K562 (cell line): Measurements from ENCODE around the gene EFR3B. TPM values are rescaled to one million over a fixed set of nuclear protein-coding genes. Genes with fewer than 3 reads are reported as not detected.
A peak's percentile ranks its signal among the peaks of the same experiment; 100 is the strongest.

Experiments
- CBX3 ChIP-seq, 2 experiments: IDR thresholded peaks; 1 replicate in 1 of 2; 2 replicates in 1 of 2; pipeline ENCODE4 v1.6.1; 2012; ENCODE audit warnings: inconsistent platforms in 2 of 2, low read length in 2 of 2, borderline replicate concordance in 1 of 2, control low read depth in 1 of 2
- CC2D1A ChIP-seq: fragments of 450-650 bp; IDR thresholded peaks from 2 replicates; pipeline ENCODE4 v1.6.1; 2017; ENCODE audit warnings: mild to moderate bottlenecking
- CHD1 ChIP-seq: fragments of 200-600 bp; sonication (generic); IDR thresholded peaks from one replicate; pipeline ENCODE4 v1.6.1; 2012; ENCODE audit warnings: mild to moderate bottlenecking, moderate library complexity, low read length, inconsistent platforms
- COPS2 ChIP-seq: fragments of 450-650 bp; conservative IDR thresholded peaks from 2 replicates; pipeline ENCODE4 v1.6.1; 2016; ENCODE audit warnings: mild to moderate bottlenecking, moderate library complexity
- FOSL1 ChIP-seq: fragments of 200-800 bp; sonication (Bioruptor generic); conservative IDR thresholded peaks from 2 replicates; pipeline ENCODE4 v1.6.1; 2016; ENCODE audit warnings: missing genetic modification characterization, missing compliant biosample characterization
- GATA2 ChIP-seq: sonication (generic); formaldehyde crosslinking; IDR thresholded peaks from 2 replicates; pipeline ENCODE4 v1.4.0; 2020; ENCODE audit warnings: mild to moderate bottlenecking, missing genetic modification reagents
- JUND ChIP-seq, 2 experiments: IDR thresholded peaks; 2 replicates in 1 of 2; 3 replicates in 1 of 2; pipeline ENCODE4 v1.6.1; 2011; ENCODE audit warnings: borderline replicate concordance in 2 of 2, low read depth in 2 of 2, low read length in 2 of 2, improper control_type of control experiment in 1 of 2, missing biosample characterization in 1 of 2, missing genetic modification characterization in 1 of 2, missing genetic modification reagents in 1 of 2
- NFIX ChIP-seq: fragments of 250-450 bp; sonication (Bioruptor Pico); IDR thresholded peaks from 2 replicates; pipeline ENCODE4 v1.4.0; 2020; ENCODE audit warnings: low read depth, mild to moderate bottlenecking, moderate library complexity
- NR3C1 ChIP-seq: sonication (generic); formaldehyde crosslinking; IDR thresholded peaks from 2 replicates; pipeline ENCODE4 v1.8.1; 2022; ENCODE audit warnings: missing genetic modification reagents
- PBX2 ChIP-seq, 2 experiments: IDR thresholded peaks in 1 of 2; conservative IDR thresholded peaks in 1 of 2; 2 replicates each; pipeline ENCODE4 v1.6.1; 2016; ENCODE audit warnings: low read depth in 2 of 2, mild to moderate bottlenecking in 1 of 2, missing compliant biosample characterization in 1 of 2, missing genetic modification characterization in 1 of 2, moderate library complexity in 1 of 2
- RERE ChIP-seq: sonication (generic); formaldehyde crosslinking; IDR thresholded peaks from 2 replicates; pipeline ENCODE4 v1.8.0; 2023; ENCODE audit warnings: missing genetic modification reagents, mild to moderate bottlenecking, borderline replicate concordance
- SPI1 ChIP-seq: IDR thresholded peaks from 2 replicates; pipeline ENCODE4 v1.6.1; 2011; ENCODE audit warnings: low read depth, low read length, control low read depth, borderline replicate concordance
- SRF ChIP-seq, 2 experiments: fragments of 250-450, 450-650 bp in 1 of 2; sonication (Bioruptor Pico) in 1 of 2; sonication (generic) in 1 of 2; formaldehyde crosslinking; IDR thresholded peaks; 2 replicates each; pipeline versions ENCODE4 v1.5.0 to v1.5.1; 2020 to 2022; ENCODE audit warnings: mild to moderate bottlenecking in 1 of 2, missing genetic modification reagents in 1 of 2
- TFAP4 ChIP-seq: sonication (generic); formaldehyde crosslinking; IDR thresholded peaks from 2 replicates; pipeline ENCODE4 v1.8.0; 2022; ENCODE audit warnings: missing genetic modification reagents, mild to moderate bottlenecking, moderate library complexity, borderline replicate concordance
- ZFP30 ChIP-seq: fragments of 250-450 bp; sonication (Bioruptor Pico); IDR thresholded peaks from 2 replicates; pipeline ENCODE4 v1.8.0; 2022; ENCODE audit warnings: moderate library complexity, mild to moderate bottlenecking, inconsistent platforms, borderline replicate concordance
- ZFX ChIP-seq: sonication (generic); formaldehyde crosslinking; IDR thresholded peaks from 2 replicates; pipeline ENCODE4 v1.8.0; 2022; ENCODE audit warnings: mild to moderate bottlenecking, missing genetic modification reagents, moderate library complexity
- polyA plus RNA-seq, 8 experiments: library from polyadenylated mRNA; depleted of rRNA in 4 of 8; stranded (reverse) in 5 of 8; unstranded in 3 of 8; fragments of >200 nt; fragmentation: Nextera tagmentation in 2 of 8; fragmentation: Illumina TruSeq in 1 of 8; extraction: Ambion mirVana in 2 of 8; extraction: Trizol in 1 of 8; gene quantifications; 2 replicates each; pipeline versions ENCODE4 v1.2.1 to v1.2.3, GENCODE V29; 2011 to 2014; ENCODE audit warnings: inconsistent platforms in 1 of 8, missing spikeins in 1 of 8
- total RNA-seq, 7 experiments: library from RNA; depleted of rRNA in 6 of 7; stranded (reverse); fragments of >200 nt in 6 of 7; fragmentation: Illumina TruSeq in 2 of 7; extraction: Trizol in 2 of 7; gene quantifications; 2 replicates each; pipeline versions ENCODE4 v1.2.1 to v1.2.3, GENCODE V29; 2011 to 2021; ENCODE audit warnings: low replicate concordance in 1 of 7

EFR3B gene
- total and polyA plus RNA-seq, 9 of the 15 experiments (the other 6 are each of a cell fraction or from before 2014, with no cell fraction given), result not detected

GRCh38 chr2:25009954-25010353 is 31.9 kb upstream of the EFR3B start (continued):
- no peak for TF ChIP-seq RERE (CRISPR knock-in tag)
- TF ChIP-seq PBX2 (CRISPR knock-in tag; IDR thresholded peaks at IDR 0.05; ENCODE audit: low read depth), result no peak
- TF ChIP-seq PBX2 (tag; conservative IDR thresholded peaks at IDR 0.05; ENCODE audit: low read depth), result peak; percentile 62; the same call in 1 of the 2 replicates
- no peak for TF ChIP-seq ZFP30 (CRISPR knock-in tag)
- 0 out of 2 replicates have a peak, but pooled peaks have one; percentile 5 for TF ChIP-seq JUND (IDR thresholded peaks at IDR 0.05; ENCODE audit: borderline replicate concordance, low read depth, low read length)
- TF ChIP-seq JUND (tag; IDR thresholded peaks at IDR 0.05; ENCODE audit: borderline replicate concordance, low read depth, low read length), result no peak
- TF ChIP-seq CHD1, result no peak
- no peak for TF ChIP-seq SRF (CRISPR knock-in tag; IDR thresholded peaks at IDR 0.05)
- no peak for TF ChIP-seq NFIX
- no peak for TF ChIP-seq ZFX (CRISPR knock-in tag)
- TF ChIP-seq GATA2 (CRISPR knock-in tag), result no peak
- TF ChIP-seq SPI1, result peak; percentile 48; the same call in 1 of the 2 replicates
- no peak for TF ChIP-seq TFAP4
- peak; percentile 23; the same call in 1 of the 2 replicates for TF ChIP-seq FOSL1
- TF ChIP-seq NR3C1, result no peak
- no peak for TF ChIP-seq CC2D1A
- no peak for TF ChIP-seq COPS2
- no peak for TF ChIP-seq CBX3 (IDR thresholded peaks at IDR 0.05; ENCODE audit: borderline replicate concordance in 1 of 2, low read length in 2 of 2)
